ENCODE results near the gene DCBLD2. TPM values are rescaled to one million over a fixed set of nuclear protein-coding genes. Genes with fewer than 3 reads are reported as not detected.

DCBLD2 gene, protein sequence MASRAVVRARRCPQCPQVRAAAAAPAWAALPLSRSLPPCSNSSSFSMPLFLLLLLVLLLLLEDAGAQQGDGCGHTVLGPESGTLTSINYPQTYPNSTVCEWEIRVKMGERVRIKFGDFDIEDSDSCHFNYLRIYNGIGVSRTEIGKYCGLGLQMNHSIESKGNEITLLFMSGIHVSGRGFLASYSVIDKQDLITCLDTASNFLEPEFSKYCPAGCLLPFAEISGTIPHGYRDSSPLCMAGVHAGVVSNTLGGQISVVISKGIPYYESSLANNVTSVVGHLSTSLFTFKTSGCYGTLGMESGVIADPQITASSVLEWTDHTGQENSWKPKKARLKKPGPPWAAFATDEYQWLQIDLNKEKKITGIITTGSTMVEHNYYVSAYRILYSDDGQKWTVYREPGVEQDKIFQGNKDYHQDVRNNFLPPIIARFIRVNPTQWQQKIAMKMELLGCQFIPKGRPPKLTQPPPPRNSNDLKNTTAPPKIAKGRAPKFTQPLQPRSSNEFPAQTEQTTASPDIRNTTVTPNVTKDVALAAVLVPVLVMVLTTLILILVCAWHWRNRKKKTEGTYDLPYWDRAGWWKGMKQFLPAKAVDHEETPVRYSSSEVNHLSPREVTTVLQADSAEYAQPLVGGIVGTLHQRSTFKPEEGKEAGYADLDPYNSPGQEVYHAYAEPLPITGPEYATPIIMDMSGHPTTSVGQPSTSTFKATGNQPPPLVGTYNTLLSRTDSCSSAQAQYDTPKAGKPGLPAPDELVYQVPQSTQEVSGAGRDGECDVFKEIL
- 48.5 and 87.0 TPM in 2 replicates for total RNA-seq

GRCh38 chr3:98901392-98902350, at the start of gene DCBLD2:
DCBLD2 (minus strand) TSS chr3:98901695; CDS start chr3:98901326, 369 bp downstream.

GRCh38 chr3:98763076-98763475, 138.4 kb downstream of the DCBLD2 start, which contains the start of gene ST3GAL6:
ST3GAL6 (plus strand) TSS chr3:98763340; CDS start chr3:98768441, 5,101 bp downstream.

Other genes starting within 250 kb of the DCBLD2 start
- 1.3 TPM in 2 replicates for gene ST3GAL6, start 138.4 kb downstream of the DCBLD2 start, total RNA-seq

All from bronchial smooth muscle cell (primary cell).